Mesendoderm (in vitro differentiated cells): ENCODE data around the gene MSLN.
A peak's percentile ranks its signal among the peaks of the same experiment; 100 is the strongest.

Experiments used
- DNase-seq: peaks from one replicate; pipeline ENCODE4 v3.0.0; 2013
- H2AK5ac ChIP-seq: 2 replicates; pipeline ENCODE4 v1.6.1; 2013; ENCODE audit warnings: low read length, inconsistent platforms
- H2BK120ac ChIP-seq: 2 replicates; pipeline ENCODE4 v1.6.1; 2013; ENCODE audit warnings: low read depth, mild to moderate bottlenecking, low read length, moderate library complexity, mixed read lengths
- H2BK15ac ChIP-seq: replicated peaks from 2 replicates; pipeline ENCODE4 v1.6.1; 2013; ENCODE audit warnings: low read depth, mild to moderate bottlenecking, moderate library complexity
- H2BK5ac ChIP-seq: 2 replicates; pipeline ENCODE4 v1.6.1; 2013; ENCODE audit warnings: low read length, inconsistent platforms
- H3K18ac ChIP-seq: 2 replicates; pipeline ENCODE4 v1.6.1; 2013; ENCODE audit warnings: mild to moderate bottlenecking, low read length, mixed read lengths
- H3K23ac ChIP-seq: one replicate; pipeline ENCODE4 v1.6.1; 2013; ENCODE audit warnings: low read length
- H3K27ac ChIP-seq: 2 replicates; pipeline ENCODE4 v1.5.1; 2013; ENCODE audit warnings: low read depth, mild to moderate bottlenecking, inconsistent platforms, low read length, moderate library complexity
- H3K27me3 ChIP-seq: 2 replicates; pipeline ENCODE4 v1.6.1; 2013; ENCODE audit warnings: low read length, control low read depth, mild to moderate bottlenecking, inconsistent platforms; ENCODE audit not compliant: insufficient read depth, poor library complexity
- H3K36me3 ChIP-seq: 2 replicates; pipeline ENCODE4 v1.6.1; 2013; ENCODE audit warnings: low read length, inconsistent platforms; ENCODE audit not compliant: control insufficient read depth, insufficient read depth
- H3K4ac ChIP-seq: one replicate; pipeline ENCODE4 v1.6.1; 2013; ENCODE audit warnings: low read depth, mild to moderate bottlenecking, low read length, moderate library complexity
- H3K4me1 ChIP-seq: 2 replicates; pipeline ENCODE4 v1.6.1; 2013; ENCODE audit warnings: low read depth, low read length, inconsistent platforms; ENCODE audit not compliant: control insufficient read depth
- H3K4me2 ChIP-seq: 2 replicates; pipeline ENCODE4 v1.6.1; 2013; ENCODE audit warnings: low read length
- H3K4me3 ChIP-seq: 2 replicates; pipeline ENCODE4 v1.5.1; 2013; ENCODE audit warnings: mild to moderate bottlenecking, low read length
- H3K56ac ChIP-seq: one replicate; pipeline ENCODE4 v1.6.1; 2013; ENCODE audit warnings: low read length
- H3K79me1 ChIP-seq: 2 replicates; pipeline ENCODE4 v1.6.1; 2013; ENCODE audit warnings: low read length, inconsistent platforms
- H3K79me2 ChIP-seq: 2 replicates; pipeline ENCODE4 v1.6.1; 2013; ENCODE audit warnings: mild to moderate bottlenecking, low read length; ENCODE audit not compliant: control insufficient read depth, insufficient read depth
- H3K9ac ChIP-seq: 2 replicates; pipeline ENCODE4 v1.6.1; 2013; ENCODE audit warnings: low read length, inconsistent platforms
- H4K5ac ChIP-seq: one replicate; pipeline ENCODE4 v1.6.1; 2013; ENCODE audit warnings: low read length
- H4K8ac ChIP-seq: one replicate; pipeline ENCODE4 v1.6.1; 2013; ENCODE audit warnings: low read depth, mild to moderate bottlenecking, control low read depth, low read length, moderate library complexity
- WGBS: extraction: QIAGEN DNeasy Blood & Tissue Kit; methylation state at CpG from one replicate; pipeline ENCODE4 v1.1.7; 2013; ENCODE audit warnings: low lambda C conversion rate, missing lambda C conversion rate; ENCODE audit not compliant: insufficient coverage; ENCODE audit errors: extremely low coverage; 5-methylcytosine and 5-hydroxymethylcytosine counted together

Gene MSLN

GRCh38 chr16:782766-783403, 22.4 kb downstream of the MSLN start:
- Histone ChIP-seq H3K36me3 (peaks cover 2% of the 10 kb centered on the region), H2BK5ac (no peak overlapping the region), H3K27me3 (no peaks in the 10 kb centered on the region), H3K4me1 (no peaks in the 10 kb centered on the region), H3K18ac (no peak overlapping the region), H2AK5ac (no peak overlapping the region), H3K4me2 (no peak overlapping the region), H4K8ac (no peak overlapping the region), H3K27ac (no peak overlapping the region), H3K79me2 (peaks cover 4% of the 10 kb centered on the region), H3K23ac (no peak overlapping the region), H3K56ac (no peak overlapping the region), H3K9ac (no peak overlapping the region), H3K4ac (no peak overlapping the region), H2BK120ac (no peak overlapping the region), H4K5ac (no peak overlapping the region), H2BK15ac (no peak overlapping the region), H3K4me3 (no peak overlapping the region), H3K79me1 (peaks cover 3% of the 10 kb centered on the region)
- no peak for DNase-seq
- no CpG with 5 or more reads among the region's 36 CpGs for WGBS

DNA sequence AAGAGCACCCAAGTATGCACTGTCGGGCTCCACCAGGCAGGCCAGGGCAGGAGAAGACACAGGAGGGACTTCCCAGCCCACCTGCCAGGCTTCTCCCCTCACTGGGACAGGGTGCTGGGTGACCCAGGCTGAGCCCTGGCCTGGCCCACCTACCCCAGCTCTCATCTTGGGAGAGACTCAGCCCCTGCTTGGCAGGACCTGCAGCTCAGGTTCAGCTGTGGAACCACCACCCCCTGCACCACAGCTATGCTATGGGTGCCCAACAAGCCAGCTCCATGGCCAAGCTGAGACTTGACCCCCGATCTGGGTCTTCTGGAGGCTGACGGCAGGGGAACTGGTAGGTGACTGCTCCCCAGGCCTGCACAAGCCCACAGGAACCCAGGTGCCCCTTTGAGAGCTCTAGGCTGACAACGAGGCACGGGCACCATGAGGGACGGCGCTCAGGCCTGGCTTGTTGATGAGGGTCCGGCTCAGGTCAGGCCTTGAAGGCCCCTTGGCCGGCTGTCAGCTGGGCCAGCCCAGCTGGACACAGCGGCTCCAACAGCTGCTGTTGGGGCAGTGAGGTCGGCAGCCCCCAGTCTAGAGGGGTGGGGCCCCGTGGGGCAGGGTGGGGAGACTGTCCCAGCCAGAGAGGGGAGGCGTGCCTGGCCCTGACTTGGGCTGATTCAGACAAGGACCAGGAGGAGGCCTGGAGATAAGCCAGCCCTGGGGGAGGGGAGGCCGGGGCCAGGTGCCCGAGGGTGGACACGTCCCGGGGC, 23.0 kb downstream of the MSLN start:
- Histone ChIP-seq H3K4me3 (no peak overlapping the region), H2BK15ac (no peak overlapping the region), H3K79me1 (peaks cover 3% of the 10 kb centered on the region), H3K4me1 (no peaks in the 10 kb centered on the region), H3K36me3 (peaks cover 2% of the 10 kb centered on the region), H3K27me3 (no peaks in the 10 kb centered on the region), H4K5ac (no peak overlapping the region), H3K27ac (no peak overlapping the region), H3K79me2 (peaks cover 4% of the 10 kb centered on the region), H3K4me2 (no peak overlapping the region), H3K4ac (no peak overlapping the region), H3K18ac (no peak overlapping the region), H2AK5ac (no peak overlapping the region), H3K56ac (no peak overlapping the region), H2BK5ac (no peak overlapping the region), H3K9ac (no peak overlapping the region), H4K8ac (no peak overlapping the region), H3K23ac (no peak overlapping the region), H2BK120ac (no peak overlapping the region)
- WGBS = no CpG with 5 or more reads among the region's 17 CpGs
- DNase-seq = no peak

DNA sequence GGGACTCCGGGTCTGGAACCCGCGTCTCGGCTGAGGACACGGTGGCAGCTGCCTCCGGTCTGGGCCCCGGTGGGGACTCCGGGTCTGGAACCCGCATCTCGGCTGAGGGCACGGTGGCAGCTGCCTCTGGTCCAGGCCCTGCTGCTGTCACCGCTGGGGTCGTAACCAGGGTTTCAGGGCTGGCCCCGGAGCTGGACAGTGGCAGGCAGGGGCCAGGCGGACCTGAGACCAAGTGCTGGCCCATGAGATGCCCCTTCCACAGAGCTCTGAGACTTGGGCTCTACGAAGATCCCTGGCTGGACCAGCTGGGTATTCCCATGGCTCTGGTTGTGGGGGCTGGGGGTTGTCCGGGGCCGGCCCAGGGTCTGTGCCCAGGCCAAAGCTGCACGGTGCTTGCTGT, 23.9 kb downstream of the MSLN start:
- Histone ChIP-seq H3K27ac (no peak overlapping the region), H2BK15ac (no peak overlapping the region), H3K23ac (no peak overlapping the region), H3K4me3 (no peak overlapping the region), H3K4me1 (no peaks in the 10 kb centered on the region), H3K18ac (no peak overlapping the region), H2BK5ac (no peak overlapping the region), H3K27me3 (no peaks in the 10 kb centered on the region), H3K4ac (no peak overlapping the region), H3K9ac (no peak overlapping the region), H3K4me2 (no peak overlapping the region), H3K36me3 (peaks cover 2% of the 10 kb centered on the region), H3K79me1 (peaks cover 8% of the 10 kb centered on the region), H2BK120ac (no peak overlapping the region), H4K8ac (no peak overlapping the region), H3K56ac (no peak overlapping the region), H4K5ac (no peak overlapping the region), H3K79me2 (peaks cover 10% of the 10 kb centered on the region), H2AK5ac (no peak overlapping the region)
- DNase-seq = no peak
- WGBS = no CpG with 5 or more reads among the region's 19 CpGs

- Histone ChIP-seq H3K79me2 (peaks cover 13% of the 10 kb centered on the region), H3K27ac (no peak overlapping the region), H2BK5ac (no peak overlapping the region), H4K8ac (no peak overlapping the region), H3K18ac (no peak overlapping the region), H3K4me1 (no peaks in the 10 kb centered on the region), H2BK120ac (no peak overlapping the region), H2AK5ac (no peak overlapping the region), H4K5ac (no peak overlapping the region), H3K56ac (peak overlapping the region; percentile 7), H2BK15ac (no peak overlapping the region), H3K36me3 (peaks cover 4% of the 10 kb centered on the region), H3K4ac (no peak overlapping the region), H3K4me3 (no peak overlapping the region), H3K23ac (no peak overlapping the region), H3K9ac (no peak overlapping the region), H3K4me2 (no peak overlapping the region), H3K79me1 (peaks cover 12% of the 10 kb centered on the region), H3K27me3 (no peaks in the 10 kb centered on the region)
- no CpG with 5 or more reads among the region's 58 CpGs for WGBS
- peak; percentile 74 for DNase-seq
Observed at GRCh38 chr16:785563-786535, 25.3 kb downstream of the MSLN start.

DNA sequence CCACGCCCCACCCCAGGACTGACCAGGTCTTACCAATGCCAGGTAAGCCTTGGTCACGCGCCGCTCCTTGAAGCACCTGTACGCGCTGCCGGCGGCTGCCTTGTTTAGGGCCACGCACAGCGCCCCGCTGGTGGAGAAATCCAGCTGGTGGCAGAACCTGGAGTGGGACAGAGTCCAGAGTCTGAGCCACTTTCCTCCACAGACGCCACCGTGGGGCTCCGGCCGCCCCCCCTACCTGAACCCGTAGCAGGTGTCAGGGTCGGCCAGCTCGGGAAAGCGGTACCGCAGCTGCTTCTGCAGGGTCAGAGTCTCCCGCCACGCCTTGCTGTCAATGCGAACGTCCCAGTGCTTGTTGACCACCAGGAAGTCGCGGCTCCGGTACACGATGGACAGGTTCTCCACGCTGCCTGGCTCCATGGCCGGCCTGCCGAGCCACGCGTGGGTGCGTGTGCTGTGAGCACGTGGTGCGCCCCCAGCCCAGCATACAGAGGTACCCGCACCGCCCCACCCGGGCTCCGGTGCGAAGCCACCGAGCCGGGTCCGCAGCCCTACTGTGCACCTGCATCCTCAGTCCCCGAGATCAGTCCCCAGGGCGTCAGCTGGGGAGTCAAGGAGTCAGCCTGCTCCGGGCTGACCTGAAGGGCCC, 26.9 kb downstream of the MSLN start:
- Histone ChIP-seq H3K23ac (no peak overlapping the region), H4K8ac (no peak overlapping the region), H2BK5ac (no peak overlapping the region), H3K27me3 (no peaks in the 10 kb centered on the region), H3K36me3 (peaks cover 6% of the 10 kb centered on the region), H3K4ac (no peak overlapping the region), H3K4me2 (peak overlapping the region; percentile 60), H3K4me1 (no peaks in the 10 kb centered on the region), H2AK5ac (no peak overlapping the region), H3K27ac (no peak overlapping the region), H3K79me1 (peaks cover 12% of the 10 kb centered on the region), H3K18ac (no peak overlapping the region), H4K5ac (no peak overlapping the region), H3K79me2 (peaks cover 13% of the 10 kb centered on the region), H3K56ac (peak overlapping the region; percentile 92), H3K9ac (peak overlapping the region; percentile 90), H2BK15ac (no peak overlapping the region), H2BK120ac (no peak overlapping the region), H3K4me3 (peak overlapping the region; percentile 76)
- WGBS = no CpG with 5 or more reads among the region's 47 CpGs
- DNase-seq = no peak
